Ectodermal cell (in vitro differentiated cells): ENCODE measurements around the gene ADD2.

Source experiments
- H3K27ac ChIP-seq: 2 replicates; pipeline ENCODE4 v1.7.0; 2013; ENCODE audit warnings: mild to moderate bottlenecking, low read depth, low read length; ENCODE audit not compliant: insufficient read depth, poor library complexity, severe bottlenecking
- H3K27me3 ChIP-seq: 2 replicates; pipeline ENCODE4 v1.7.0; 2013; ENCODE audit warnings: mild to moderate bottlenecking, low read length; ENCODE audit not compliant: insufficient read depth, control insufficient read depth, poor library complexity, severe bottlenecking
- H3K36me3 ChIP-seq: one replicate; pipeline ENCODE4 v1.7.0; 2013; ENCODE audit warnings: low read length; ENCODE audit not compliant: control insufficient read depth, insufficient read depth
- H3K4me1 ChIP-seq: one replicate; pipeline ENCODE4 v1.7.0; 2013; ENCODE audit warnings: low read length; ENCODE audit not compliant: control insufficient read depth, insufficient read depth
- H3K4me3 ChIP-seq: 2 replicates; pipeline ENCODE4 v1.7.0; 2013; ENCODE audit warnings: low read depth, low read length, control low read depth; ENCODE audit not compliant: insufficient read depth
- H3K9me3 ChIP-seq: 2 replicates; pipeline ENCODE4 v1.7.0; 2013; ENCODE audit warnings: mild to moderate bottlenecking, low read length, moderate library complexity; ENCODE audit not compliant: control insufficient read depth
- WGBS, 2 experiments: methylation state at CpG; one replicate each; pipeline ENCODE4 v1.1.7; 2013; ENCODE audit warnings: missing lambda C conversion rate in 2 of 2; 5-methylcytosine and 5-hydroxymethylcytosine counted together

ADD2 gene

DNA sequence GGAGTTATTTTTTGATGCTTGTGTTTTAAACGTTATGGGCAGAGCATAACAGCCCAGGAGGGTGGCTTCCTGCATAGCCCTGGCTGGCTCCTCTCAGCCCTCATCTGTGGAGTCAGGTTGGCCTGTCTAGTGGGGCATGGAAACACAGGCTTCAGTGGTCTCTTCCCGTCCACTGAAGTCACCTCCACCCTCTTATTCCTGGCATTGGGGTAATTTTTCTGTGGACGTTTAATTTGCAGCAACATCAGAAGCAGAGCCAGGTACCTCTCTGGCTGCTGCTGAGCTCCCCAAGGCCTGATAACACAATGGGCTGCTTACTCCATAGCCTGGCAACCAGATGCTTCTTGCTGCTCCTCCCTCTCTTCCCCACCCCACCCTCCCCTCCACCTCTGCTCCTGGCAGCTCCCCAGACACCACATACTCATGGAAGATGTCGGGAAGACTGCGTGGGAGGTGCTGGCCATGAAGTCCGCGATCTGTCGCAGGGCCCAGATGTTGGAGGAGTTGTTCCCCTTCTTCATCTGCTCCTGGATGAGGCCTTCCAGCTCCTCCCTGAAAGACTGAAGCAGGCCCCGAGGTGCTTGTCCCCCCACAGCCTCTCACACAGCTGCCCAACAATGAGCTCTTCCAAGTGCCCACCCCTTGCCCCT lies 64.0 kb downstream of the ADD2 start:
- peaks cover 4% of the 10 kb centered on the region for H3K4me1 ChIP-seq
- no peak overlapping the region for H3K27ac ChIP-seq
- WGBS, 2 experiments = 88 to 91% methylated on average over 9 of the region's 9 CpGs
- H3K4me3 ChIP-seq = no peak overlapping the region
- H3K9me3 ChIP-seq = no peaks in the 10 kb centered on the region
- H3K36me3 ChIP-seq = no peaks in the 10 kb centered on the region
- H3K27me3 ChIP-seq = no peaks in the 10 kb centered on the region

DNA sequence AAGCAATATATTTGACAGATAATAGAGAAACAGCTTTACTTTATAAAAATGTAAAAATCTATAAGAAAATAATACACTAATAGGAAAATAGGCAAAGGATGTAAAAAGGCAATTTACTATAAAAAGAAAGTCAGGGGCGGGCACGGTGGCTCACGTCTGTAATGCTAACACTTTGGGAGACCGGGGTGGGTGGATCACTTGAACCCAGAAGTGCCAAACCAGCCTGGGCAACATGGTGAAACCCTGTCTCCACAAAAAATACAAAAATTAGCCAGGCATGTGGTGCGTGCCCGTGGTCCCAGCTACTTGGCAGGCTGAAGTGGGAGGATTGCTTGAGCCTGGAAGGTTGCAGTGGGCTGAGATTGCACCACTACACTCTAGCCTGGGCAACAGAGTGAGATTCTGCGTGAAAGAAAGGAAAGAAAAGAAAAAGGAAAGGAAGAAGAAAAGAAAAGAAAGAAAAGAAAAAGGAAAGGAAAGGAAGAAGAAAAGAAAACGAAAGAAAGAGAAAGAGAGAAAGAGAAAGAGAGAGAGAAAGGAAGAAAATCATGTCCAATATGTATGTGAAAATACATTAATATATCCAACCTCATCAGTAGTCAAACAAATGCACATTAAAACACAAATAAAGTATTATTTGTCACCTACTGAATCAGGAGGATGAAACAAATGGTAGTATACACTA lies 65.1 kb downstream of the ADD2 start:
- Histone ChIP-seq H3K27ac (no peak overlapping the region), H3K4me1 (peaks cover 4% of the 10 kb centered on the region), H3K36me3 (peaks cover 3% of the 10 kb centered on the region), H3K27me3 (no peaks in the 10 kb centered on the region), H3K4me3 (no peak overlapping the region), H3K9me3 (no peaks in the 10 kb centered on the region)
- 85 to 92% methylated on average over 8 of the region's 8 CpGs for WGBS, 2 experiments

DNA sequence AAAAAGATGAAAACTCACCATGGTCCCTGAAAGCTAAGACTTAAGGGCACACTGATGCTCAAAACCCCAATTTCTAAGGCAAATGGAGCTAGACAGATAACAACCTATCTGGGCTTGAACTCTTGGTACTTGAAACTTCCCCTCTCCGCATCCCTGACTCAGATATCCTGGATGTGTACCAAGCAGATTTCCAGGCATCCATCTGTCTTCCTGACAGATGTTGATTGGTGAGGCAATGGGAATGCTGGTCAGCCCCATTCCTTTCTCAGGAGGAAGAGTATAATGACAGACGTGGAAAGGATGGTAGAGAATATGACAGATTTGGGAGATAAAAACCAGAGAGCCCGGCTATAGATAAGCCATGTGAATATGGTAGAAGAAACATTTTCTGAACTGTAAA lies 69.2 kb downstream of the ADD2 start:
- 92 to 94% methylated on average over 3 of the region's 3 CpGs for WGBS, 2 experiments
- Histone ChIP-seq H3K27me3 (no peaks in the 10 kb centered on the region), H3K36me3 (peaks cover 3% of the 10 kb centered on the region), H3K9me3 (no peaks in the 10 kb centered on the region), H3K27ac (no peak overlapping the region), H3K4me3 (no peak overlapping the region), H3K4me1 (no peaks in the 10 kb centered on the region)

DNA sequence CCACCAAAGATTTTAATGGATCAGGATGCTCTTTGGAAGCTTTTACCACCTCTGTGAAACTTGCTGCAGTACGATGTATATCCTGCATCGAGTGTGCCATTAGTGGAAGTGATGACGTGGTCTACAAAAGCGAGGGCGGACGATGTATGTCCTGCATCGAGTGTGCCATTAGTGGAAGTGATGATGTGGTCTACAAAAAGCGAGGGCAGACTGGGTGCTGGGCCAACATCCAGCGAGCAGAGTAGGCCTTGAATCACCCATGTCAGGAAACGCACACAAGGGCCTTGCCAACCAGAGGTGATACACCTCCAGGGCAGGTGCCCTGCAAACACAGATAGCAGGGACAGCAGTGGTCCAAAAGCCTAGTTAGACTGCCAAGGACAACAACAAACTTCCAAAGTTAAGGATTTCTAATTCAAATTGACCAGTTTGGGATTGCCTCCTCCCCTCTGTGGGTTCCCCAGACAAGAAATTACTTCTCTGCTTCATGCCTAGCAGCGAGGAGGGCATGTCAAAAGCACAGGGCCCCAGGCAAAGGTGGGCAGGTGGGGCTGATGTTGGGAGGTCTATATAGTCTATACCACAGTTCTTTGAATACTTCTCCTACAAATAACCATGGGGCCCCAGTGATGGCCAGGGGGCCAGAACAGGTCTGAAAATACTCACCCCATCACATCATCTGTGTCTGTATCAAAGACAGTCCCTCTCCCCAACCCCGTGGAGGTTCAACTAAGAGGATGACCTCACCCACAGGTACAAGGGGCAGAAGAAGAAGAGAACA lies 70.2 kb downstream of the ADD2 start:
- Histone ChIP-seq H3K4me3 (no peak overlapping the region), H3K4me1 (no peaks in the 10 kb centered on the region), H3K36me3 (peaks cover 3% of the 10 kb centered on the region), H3K27ac (no peak overlapping the region), H3K27me3 (no peaks in the 10 kb centered on the region), H3K9me3 (no peaks in the 10 kb centered on the region)
- 93 to 94% methylated on average over 11 to 12 of the region's 12 CpGs for WGBS, 2 experiments

DNA sequence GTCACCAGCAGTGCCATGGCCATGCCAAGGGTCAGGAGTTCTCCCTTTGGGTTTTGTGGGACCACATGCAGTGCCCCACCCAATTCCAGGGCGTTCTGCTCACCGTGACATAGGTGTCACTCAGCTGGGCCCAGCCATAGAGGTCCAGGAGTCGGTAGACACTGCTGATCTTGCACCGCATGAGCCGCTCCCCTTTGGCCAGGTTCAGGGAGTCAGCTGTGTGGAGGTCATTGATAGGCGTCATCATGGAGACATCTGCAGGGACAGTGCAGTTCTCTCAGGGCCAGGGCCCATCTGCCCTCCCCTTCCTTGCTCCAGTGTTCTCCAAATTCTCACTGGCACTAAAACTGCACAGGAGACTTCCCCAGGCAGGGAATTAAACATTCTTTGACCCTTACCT lies 71.9 kb downstream of the ADD2 start:
- no peaks in the 10 kb centered on the region for H3K9me3 ChIP-seq

DNA sequence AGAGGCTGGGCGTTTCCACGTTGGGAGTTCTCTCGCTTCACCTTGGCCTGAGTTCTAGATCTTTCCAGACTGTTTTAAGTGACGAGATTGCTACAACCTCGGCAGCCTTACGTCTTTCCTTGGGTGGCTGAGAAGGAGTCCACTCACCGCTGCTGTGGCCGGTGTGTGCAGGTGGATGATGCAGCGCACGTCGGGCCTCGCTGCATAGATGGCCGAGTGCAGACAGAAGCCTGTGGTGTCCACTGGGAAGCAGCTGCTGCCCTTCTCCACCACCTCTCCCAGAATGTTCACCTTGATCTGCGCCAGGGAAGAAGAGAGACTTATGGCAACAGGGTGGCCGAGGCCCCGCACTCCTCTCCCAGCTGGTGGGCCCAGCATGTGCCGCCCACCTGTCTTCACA lies 75.7 kb downstream of the ADD2 start:
- H3K36me3 ChIP-seq = peaks cover 18% of the 10 kb centered on the region
- no peaks in the 10 kb centered on the region for H3K9me3 ChIP-seq
- H3K27me3 ChIP-seq = no peaks in the 10 kb centered on the region
- H3K4me1 ChIP-seq = no peaks in the 10 kb centered on the region
- 94 to 96% methylated on average over 17 of the region's 17 CpGs for WGBS, 2 experiments
- no peak overlapping the region for H3K4me3 ChIP-seq
- no peak overlapping the region for H3K27ac ChIP-seq

More for the DNA sequence above, 71.9 kb downstream of the ADD2 start:
- Histone ChIP-seq H3K27ac (no peak overlapping the region), H3K36me3 (peaks cover 3% of the 10 kb centered on the region), H3K4me1 (no peaks in the 10 kb centered on the region), H3K27me3 (no peaks in the 10 kb centered on the region), H3K4me3 (no peak overlapping the region)
- WGBS, 2 experiments = 93 to 98% methylated on average over 6 of the region's 6 CpGs

DNA sequence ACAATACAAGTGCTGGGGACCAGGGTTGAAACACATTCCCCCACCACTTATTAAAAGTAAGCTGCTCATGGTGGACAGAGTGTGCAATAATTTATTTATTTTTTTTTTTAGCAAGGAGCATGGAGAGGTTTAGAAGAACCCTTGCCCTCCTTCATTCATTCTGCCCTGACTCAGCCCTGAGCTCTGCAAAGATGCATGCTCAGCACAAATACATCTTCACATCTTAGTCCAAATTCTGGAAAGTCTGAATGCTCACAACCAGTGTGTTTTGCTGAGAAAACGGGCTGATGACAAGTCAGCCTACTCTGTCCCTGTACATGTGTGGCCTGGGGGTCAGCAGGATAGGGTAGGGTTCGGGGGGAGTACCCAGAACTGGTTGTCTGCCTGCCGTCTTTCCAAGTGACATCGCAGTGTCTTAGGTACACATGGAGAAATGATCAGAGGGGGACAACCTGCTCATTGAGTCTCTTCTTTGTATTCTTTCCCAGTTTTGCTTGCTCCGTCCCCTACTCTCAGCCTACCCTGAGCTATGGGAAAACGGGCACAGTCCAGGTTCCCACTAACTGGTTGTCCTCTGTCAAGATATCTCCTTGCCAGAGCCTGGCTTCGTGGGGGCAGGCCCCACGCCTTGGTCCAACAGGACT lies 76.4 kb downstream of the ADD2 start:
- Histone ChIP-seq H3K4me1 (no peaks in the 10 kb centered on the region), H3K4me3 (no peak overlapping the region), H3K27me3 (no peaks in the 10 kb centered on the region), H3K36me3 (peaks cover 19% of the 10 kb centered on the region), H3K27ac (no peak overlapping the region), H3K9me3 (no peaks in the 10 kb centered on the region)
- WGBS, 2 experiments = 93 to 94% methylated on average over 8 of the region's 8 CpGs

DNA sequence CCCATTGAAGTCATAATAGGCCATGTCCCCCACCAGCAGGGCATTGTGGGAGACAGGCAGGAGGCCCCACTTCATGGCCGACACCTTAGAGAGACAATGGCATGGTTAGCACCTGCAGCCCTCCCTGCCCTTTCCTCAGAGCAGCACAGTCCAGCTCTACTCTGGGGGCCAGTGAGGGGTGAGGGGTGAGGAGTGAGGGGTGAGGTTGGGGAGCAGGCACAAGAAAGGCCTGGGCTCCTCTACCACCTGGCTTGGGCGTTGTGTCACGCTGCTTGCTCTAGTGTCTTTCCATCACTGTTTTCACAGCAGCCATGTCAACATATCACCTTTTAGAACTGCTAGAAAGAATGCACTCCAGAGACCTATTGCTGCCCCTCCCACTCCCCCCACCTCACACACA lies 77.2 kb downstream of the ADD2 start:
- Histone ChIP-seq H3K27ac (no peak overlapping the region), H3K9me3 (no peaks in the 10 kb centered on the region), H3K4me1 (no peaks in the 10 kb centered on the region), H3K36me3 (peaks cover 19% of the 10 kb centered on the region), H3K27me3 (no peaks in the 10 kb centered on the region), H3K4me3 (no peak overlapping the region)
- WGBS, 2 experiments = 91 to 92% methylated on average over 3 of the region's 3 CpGs

DNA sequence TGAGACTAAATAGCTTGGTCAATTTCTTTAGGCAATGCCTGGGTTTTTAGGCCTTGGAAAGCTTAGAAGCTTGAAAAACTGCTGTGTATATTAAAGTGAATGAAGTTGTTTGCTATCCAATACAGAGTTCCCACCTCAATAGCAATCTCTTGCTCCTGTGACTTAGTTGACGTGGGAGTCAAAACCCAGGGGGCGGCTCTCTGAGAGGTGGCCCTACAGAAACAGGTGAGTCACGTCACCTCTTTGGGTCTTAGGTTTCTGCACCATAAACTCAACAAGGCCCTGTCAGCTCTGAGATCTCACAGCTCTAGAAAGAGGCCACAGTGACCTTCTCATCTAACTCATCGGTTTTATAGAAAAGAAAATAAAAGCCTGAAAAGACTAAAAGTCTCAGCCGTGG lies 79.6 kb downstream of the ADD2 start:
- H3K36me3 ChIP-seq = peaks cover 33% of the 10 kb centered on the region
- no peak overlapping the region for H3K4me3 ChIP-seq
- 90 to 96% methylated on average over 5 of the region's 5 CpGs for WGBS, 2 experiments
- H3K9me3 ChIP-seq = no peaks in the 10 kb centered on the region
- H3K27me3 ChIP-seq = no peaks in the 10 kb centered on the region
- no peaks in the 10 kb centered on the region for H3K4me1 ChIP-seq
- H3K27ac ChIP-seq = no peak overlapping the region

DNA sequence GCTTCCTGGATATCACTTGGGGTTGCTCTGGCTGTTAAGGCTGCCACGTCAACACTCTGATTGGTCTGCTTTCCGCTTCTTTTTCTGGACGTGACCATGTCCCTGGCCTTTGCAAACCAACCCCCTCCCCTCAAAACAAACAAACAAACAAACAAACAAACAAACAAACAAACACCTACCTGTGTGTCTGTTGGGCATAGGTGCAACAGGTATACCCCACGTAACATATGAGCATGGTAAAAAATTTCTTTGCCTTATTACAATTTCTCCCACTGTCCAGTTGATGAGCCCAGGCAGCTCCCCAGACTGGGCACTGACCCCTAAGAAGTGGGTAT lies 80.6 kb downstream of the ADD2 start:
- Histone ChIP-seq H3K4me3 (no peak overlapping the region), H3K9me3 (no peaks in the 10 kb centered on the region), H3K4me1 (no peaks in the 10 kb centered on the region), H3K27me3 (no peaks in the 10 kb centered on the region), H3K27ac (no peak overlapping the region), H3K36me3 (peaks cover 37% of the 10 kb centered on the region)
- WGBS, 2 experiments = 88 to 91% methylated on average over 4 of the region's 4 CpGs
